OCI-LY7 (cell line): ENCODE measurements around the gene CCL21. TPM values are rescaled to one million over a fixed set of nuclear protein-coding genes. Genes with fewer than 3 reads are reported as not detected.

Source experiments
- BruUV-seq: library from RNA; stranded (reverse); fragments of 400-500 nt; replicated peaks from 2 replicates; lab custom pipeline; 2021; lab: Mats Ljungman, UMichigan
- CTCF ChIA-PET: fragments of 300-600 bp; sonication (Branson Sonifier 250); formaldehyde crosslinking; loops from one replicate; lab custom pipeline; 2022; ENCODE audit warnings: antibody characterized with exemption; ENCODE audit not compliant: unreplicated experiment; lab: Charles Lee
- POLR2A ChIA-PET: fragments of 300-600 bp; sonication (Branson Sonifier 250); formaldehyde crosslinking; loops from one replicate; lab custom pipeline; 2022; ENCODE audit warnings: antibody characterized with exemption; lab: Charles Lee
- DNase-seq: peaks from one replicate; pipeline ENCODE4 v3.0.0-alpha.2; 2015; ENCODE audit warnings: low spot score
- H2AFZ ChIP-seq: fragments of 200-600 bp; sonication (generic), shearing (Covaris generic); 2 replicates; pipeline ENCODE4 v1.6.1; 2014; ENCODE audit warnings: mild to moderate bottlenecking, antibody characterized with exemption, low read length, moderate library complexity
- H3K27ac ChIP-seq: fragments of 200-600 bp; sonication (generic); 2 replicates; pipeline ENCODE4 v1.5.1; 2014; ENCODE audit warnings: mixed run types, low read depth, mild to moderate bottlenecking, moderate library complexity, low read length, inconsistent platforms; ENCODE audit not compliant: poor library complexity, severe bottlenecking
- H3K36me3 ChIP-seq: fragments of 200-600 bp; sonication (generic); 2 replicates; pipeline ENCODE4 v1.6.1; 2014; ENCODE audit warnings: mild to moderate bottlenecking, antibody characterized with exemption, low read length, moderate library complexity, mixed read lengths; ENCODE audit not compliant: insufficient read depth
- H3K4me1 ChIP-seq: fragments of 200-600 bp; sonication (generic); 2 replicates; pipeline ENCODE4 v1.5.1; 2014; ENCODE audit warnings: mild to moderate bottlenecking, low read length; ENCODE audit not compliant: insufficient read depth, poor library complexity, severe bottlenecking
- H3K4me2 ChIP-seq: fragments of 200-600 bp; sonication (generic); 2 replicates; pipeline ENCODE4 v1.6.1; 2014; ENCODE audit warnings: mild to moderate bottlenecking, low read length
- H3K4me3 ChIP-seq: fragments of 200-600 bp; sonication (generic); 2 replicates; pipeline ENCODE4 v1.5.1; 2014; ENCODE audit warnings: mild to moderate bottlenecking, low read depth, low read length; ENCODE audit not compliant: poor library complexity, severe bottlenecking
- H3K79me2 ChIP-seq: fragments of 200-600 bp; sonication (generic); 2 replicates; pipeline ENCODE4 v1.6.1; 2016; ENCODE audit warnings: low read depth, mild to moderate bottlenecking, low read length, moderate library complexity, mixed read lengths; ENCODE audit not compliant: insufficient read depth
- H3K9me2 ChIP-seq: fragments of 200-600 bp; sonication (generic); 2 replicates; pipeline ENCODE4 v1.6.1; 2016; ENCODE audit warnings: mild to moderate bottlenecking, low read length, mixed read lengths; ENCODE audit not compliant: insufficient read depth
- H3K9me3 ChIP-seq: fragments of 200-600 bp; sonication (generic); 2 replicates; pipeline ENCODE4 v1.6.1; 2014; ENCODE audit warnings: mild to moderate bottlenecking, mixed run types, low read length, mixed read lengths
- H4K20me1 ChIP-seq: fragments of 200-600 bp; sonication (generic); 2 replicates; pipeline ENCODE4 v1.6.1; 2014; ENCODE audit warnings: mild to moderate bottlenecking, antibody characterized with exemption, low read length, moderate library complexity, mixed read lengths; ENCODE audit not compliant: insufficient read depth
- EZH2phosphoT487 ChIP-seq: fragments of 200-600 bp; sonication (generic); IDR thresholded peaks from 2 replicates; pipeline ENCODE4 v1.6.1; 2018; ENCODE audit warnings: low read depth, borderline replicate concordance, mild to moderate bottlenecking, mixed run types, antibody characterized with exemption, low read length, moderate library complexity, mixed read lengths
- intact Hi-C: fragments of 100-400 bp; cut with micrococcal nuclease; formaldehyde crosslinking; loops from one replicate; pipeline ENCODE4 v1.10.0; 2022; ENCODE audit not compliant: unreplicated experiment
- total RNA-seq, 2 experiments: library from RNA; depleted of rRNA in 1 of 2; stranded (reverse); fragments of >200 nt in 1 of 2; shearing (Covaris generic) in 1 of 2; gene quantifications; 2 replicates each; pipeline ENCODE4 v1.2.3, GENCODE V29; 2014 to 2022
- TF ChIP-seq, protein P1 (sequence below): fragments of 200-600 bp; sonication (generic); conservative IDR thresholded peaks from 2 replicates; pipeline ENCODE4 v1.5.1; 2014; ENCODE audit warnings: mild to moderate bottlenecking, antibody characterized with exemption, low read length, moderate library complexity, mixed read lengths

CCL21 gene
- total RNA-seq, 2 experiments from 2014 or later = not detected

- no peak overlapping the region for H3K4me3 ChIP-seq
- intact Hi-C loops = no loop called here
- DNase-seq = no peak
- H3K9me2 ChIP-seq = no peaks in the 10 kb centered on the region
- no peak overlapping the region for H3K27ac ChIP-seq
- no peak overlapping the region for H2AFZ ChIP-seq
- H4K20me1 ChIP-seq = no peaks in the 10 kb centered on the region
- no peaks in the 10 kb centered on the region for H3K36me3 ChIP-seq
- CTCF ChIA-PET = interaction anchor here (0.6 kb wide), 1 partner anchor 1508 kb away, joined by 3 read pairs; no protein-coding TSS in a partner anchor
- no peaks in the 10 kb centered on the region for H3K9me3 ChIP-seq
- no peaks in the 10 kb centered on the region for H3K4me1 ChIP-seq
- no peak for TF ChIP-seq EZH2phosphoT487
- TF ChIP-seq, protein P1, sequence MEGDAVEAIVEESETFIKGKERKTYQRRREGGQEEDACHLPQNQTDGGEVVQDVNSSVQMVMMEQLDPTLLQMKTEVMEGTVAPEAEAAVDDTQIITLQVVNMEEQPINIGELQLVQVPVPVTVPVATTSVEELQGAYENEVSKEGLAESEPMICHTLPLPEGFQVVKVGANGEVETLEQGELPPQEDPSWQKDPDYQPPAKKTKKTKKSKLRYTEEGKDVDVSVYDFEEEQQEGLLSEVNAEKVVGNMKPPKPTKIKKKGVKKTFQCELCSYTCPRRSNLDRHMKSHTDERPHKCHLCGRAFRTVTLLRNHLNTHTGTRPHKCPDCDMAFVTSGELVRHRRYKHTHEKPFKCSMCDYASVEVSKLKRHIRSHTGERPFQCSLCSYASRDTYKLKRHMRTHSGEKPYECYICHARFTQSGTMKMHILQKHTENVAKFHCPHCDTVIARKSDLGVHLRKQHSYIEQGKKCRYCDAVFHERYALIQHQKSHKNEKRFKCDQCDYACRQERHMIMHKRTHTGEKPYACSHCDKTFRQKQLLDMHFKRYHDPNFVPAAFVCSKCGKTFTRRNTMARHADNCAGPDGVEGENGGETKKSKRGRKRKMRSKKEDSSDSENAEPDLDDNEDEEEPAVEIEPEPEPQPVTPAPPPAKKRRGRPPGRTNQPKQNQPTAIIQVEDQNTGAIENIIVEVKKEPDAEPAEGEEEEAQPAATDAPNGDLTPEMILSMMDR = no peak
- BruUV-seq = no TSS peak
- no peaks in the 10 kb centered on the region for H3K79me2 ChIP-seq
- no peak overlapping the region for H3K4me2 ChIP-seq
- POLR2A ChIA-PET = interaction anchor here (0.6 kb wide), 1 partner anchor 52 kb away, joined by 3 read pairs; no protein-coding TSS in a partner anchor
These were observed 549 bp downstream of the CCL21 start for GRCh38 chr9:34709196-34709978.

DNA sequence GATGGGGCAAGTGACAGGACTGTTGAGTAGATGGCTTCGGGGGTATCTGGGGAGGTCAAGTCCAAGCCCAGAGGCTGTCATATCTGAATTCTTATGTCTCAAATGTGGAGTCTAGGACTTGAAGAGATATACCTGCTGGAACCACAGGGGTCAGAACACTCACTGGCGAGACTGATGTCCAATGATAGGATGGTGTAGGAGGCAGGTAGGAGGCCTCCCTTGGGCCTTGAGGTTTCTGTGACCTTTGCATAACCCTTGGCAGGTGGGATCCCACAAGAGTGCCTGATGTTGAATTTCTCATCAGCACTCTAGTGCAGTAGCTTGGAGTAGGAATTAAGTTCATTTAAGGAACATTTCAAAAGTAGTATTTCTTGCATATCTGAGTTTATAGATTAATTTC is 2.8 kb downstream of the CCL21 start:
- Histone ChIP-seq H3K9me3 (no peaks in the 10 kb centered on the region), H2AFZ (no peak overlapping the region), H3K4me3 (no peak overlapping the region), H3K27ac (no peak overlapping the region), H3K36me3 (no peaks in the 10 kb centered on the region), H3K4me2 (no peak overlapping the region), H3K9me2 (no peaks in the 10 kb centered on the region), H3K79me2 (no peaks in the 10 kb centered on the region), H4K20me1 (no peaks in the 10 kb centered on the region), H3K4me1 (no peaks in the 10 kb centered on the region)
- ChIA-PET CTCF (no interaction called here), POLR2A (no interaction called here)
- no TSS peak for BruUV-seq
- no peak for TF ChIP-seq EZH2phosphoT487
- TF ChIP-seq, protein P1 = no peak
- intact Hi-C loops = no loop called here
- DNase-seq = no peak
